OCI-LY1 (cell line): ENCODE measurements around the gene AK2.
"Not testable (repeated sequence)": the region's sequence is repeated elsewhere in the genome, so short reads cannot be mapped to it uniquely, and the experiment has no call there.

Experiments used
- H2AFZ ChIP-seq: fragments of 200-600 bp; sonication (generic), shearing (Covaris generic); 2 replicates; pipeline ENCODE4 v1.6.0; 2014; ENCODE audit warnings: antibody characterized with exemption, mild to moderate bottlenecking, low read length
- H3F3A ChIP-seq: fragments of 200-600 bp; sonication (generic), shearing (Covaris generic); 2 replicates; pipeline ENCODE4 v1.6.0; 2014; ENCODE audit warnings: mild to moderate bottlenecking, antibody characterized with exemption, low read length, moderate library complexity; ENCODE audit not compliant: insufficient read depth
- H3K27ac ChIP-seq: fragments of 200-600 bp; sonication (generic); 2 replicates; pipeline ENCODE4 v1.5.1; 2014; ENCODE audit warnings: low read length, mixed run types, mild to moderate bottlenecking, low read depth; ENCODE audit not compliant: poor library complexity, severe bottlenecking
- H3K27me3 ChIP-seq: fragments of 200-600 bp; sonication (generic); 2 replicates; pipeline ENCODE4 v1.6.0; 2014; ENCODE audit warnings: antibody characterized with exemption, mild to moderate bottlenecking, low read length, moderate library complexity; ENCODE audit not compliant: insufficient read depth
- H3K36me3 ChIP-seq: fragments of 200-600 bp; sonication (generic); 2 replicates; pipeline ENCODE4 v1.6.1; 2014; ENCODE audit warnings: mild to moderate bottlenecking, antibody characterized with exemption, low read length, moderate library complexity, mixed read lengths; ENCODE audit not compliant: insufficient read depth
- H3K4me1 ChIP-seq: fragments of 200-600 bp; sonication (generic); 2 replicates; pipeline ENCODE4 v1.5.1; 2014; ENCODE audit warnings: mild to moderate bottlenecking, low read length, moderate library complexity; ENCODE audit not compliant: insufficient read depth, severe bottlenecking
- H3K4me2 ChIP-seq: fragments of 200-600 bp; sonication (generic), shearing (Covaris generic); 2 replicates; pipeline ENCODE4 v1.6.1; 2014; ENCODE audit warnings: low read length
- H3K4me3 ChIP-seq: fragments of 200-600 bp; sonication (generic); 2 replicates; pipeline ENCODE4 v1.5.1; 2014; ENCODE audit warnings: low read length, low read depth, mild to moderate bottlenecking, mixed read lengths; ENCODE audit not compliant: poor library complexity, severe bottlenecking
- H3K79me2 ChIP-seq: fragments of 200-600 bp; shearing (Covaris generic); 2 replicates; pipeline ENCODE4 v1.6.1; 2016; ENCODE audit warnings: mixed run types, low read length, mixed read lengths; ENCODE audit not compliant: insufficient read depth
- H3K9ac ChIP-seq: fragments of 200-600 bp; sonication (generic), shearing (Covaris generic); 2 replicates; pipeline ENCODE4 v1.6.1; 2014; ENCODE audit warnings: mild to moderate bottlenecking, low read length, mixed read lengths
- H3K9me2 ChIP-seq: fragments of 200-600 bp; sonication (generic), shearing (Covaris generic); 2 replicates; pipeline ENCODE4 v1.6.1; 2014; ENCODE audit warnings: low read depth, mild to moderate bottlenecking, low read length, mixed read lengths
- H3K9me3 ChIP-seq: fragments of 200-600 bp; shearing (Covaris generic); 2 replicates; pipeline ENCODE4 v1.6.1; 2014; ENCODE audit warnings: low read length, mixed read lengths
- H4K20me1 ChIP-seq: fragments of 200-600 bp; sonication (generic), shearing (Covaris generic); 2 replicates; pipeline ENCODE4 v1.6.0; 2016; ENCODE audit warnings: mild to moderate bottlenecking, low read length; ENCODE audit not compliant: insufficient read depth
- EZH2 ChIP-seq: fragments of 200-600 bp; sonication (generic), shearing (Covaris generic); IDR thresholded peaks from 2 replicates; pipeline ENCODE4 v1.8.0; 2017; ENCODE audit warnings: borderline replicate concordance, mixed run types, mild to moderate bottlenecking, antibody characterized with exemption, low read length, moderate library complexity, mixed read lengths
- TF ChIP-seq, protein P1 (sequence below): fragments of 200-600 bp; sonication (generic), shearing (Covaris generic); IDR thresholded peaks from 2 replicates; pipeline ENCODE4 v1.5.1; 2017; ENCODE audit warnings: mild to moderate bottlenecking, antibody characterized with exemption, low read length, moderate library complexity, mixed read lengths

AK2 gene

GRCh38 chr1:33065301-33065700 is 28.6 kb upstream of the AK2 start:
- H3K9me3 ChIP-seq = peaks cover 12% of the 10 kb centered on the region; the same call in 1 of the 2 replicates

DNA sequence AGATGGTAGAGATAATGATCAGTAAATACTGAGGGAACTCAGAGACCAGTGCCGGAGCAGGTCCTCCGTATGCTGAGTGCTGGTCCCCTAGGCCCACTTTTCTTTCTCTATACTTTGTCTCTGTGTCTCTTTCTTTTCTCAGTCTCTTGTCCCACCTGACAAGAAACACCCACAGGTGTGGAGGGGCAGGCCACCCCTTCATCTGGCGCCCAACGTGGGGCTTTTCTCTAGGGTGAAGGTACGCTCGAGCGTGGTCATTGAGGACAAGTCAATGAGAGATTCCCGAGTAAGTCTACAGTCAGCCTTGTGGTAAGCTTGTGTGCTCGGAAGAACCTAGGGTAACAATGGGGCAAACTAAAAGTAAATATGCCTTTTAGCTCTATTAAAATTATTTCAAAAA is 27.6 kb upstream of the AK2 start:
- H3K9me3 ChIP-seq = peaks cover 12% of the 10 kb centered on the region; the same call in 1 of the 2 replicates

More at GRCh38 chr1:33065301-33065700, 28.6 kb upstream of the AK2 start:
- Histone ChIP-seq H3K27me3 (no peaks in the 10 kb centered on the region), H3K4me3 (no peak overlapping the region), H3K4me2 (no peak overlapping the region), H3K27ac (no peak overlapping the region), H3K4me1 (no peaks in the 10 kb centered on the region), H3K36me3 (no peaks in the 10 kb centered on the region), H3K9me2 (no peaks in the 10 kb centered on the region), H4K20me1 (no peaks in the 10 kb centered on the region), H2AFZ (no peak overlapping the region), H3F3A (no peaks in the 10 kb centered on the region), H3K79me2 (no peaks in the 10 kb centered on the region), H3K9ac (no peak overlapping the region)
- TF ChIP-seq, protein P1, sequence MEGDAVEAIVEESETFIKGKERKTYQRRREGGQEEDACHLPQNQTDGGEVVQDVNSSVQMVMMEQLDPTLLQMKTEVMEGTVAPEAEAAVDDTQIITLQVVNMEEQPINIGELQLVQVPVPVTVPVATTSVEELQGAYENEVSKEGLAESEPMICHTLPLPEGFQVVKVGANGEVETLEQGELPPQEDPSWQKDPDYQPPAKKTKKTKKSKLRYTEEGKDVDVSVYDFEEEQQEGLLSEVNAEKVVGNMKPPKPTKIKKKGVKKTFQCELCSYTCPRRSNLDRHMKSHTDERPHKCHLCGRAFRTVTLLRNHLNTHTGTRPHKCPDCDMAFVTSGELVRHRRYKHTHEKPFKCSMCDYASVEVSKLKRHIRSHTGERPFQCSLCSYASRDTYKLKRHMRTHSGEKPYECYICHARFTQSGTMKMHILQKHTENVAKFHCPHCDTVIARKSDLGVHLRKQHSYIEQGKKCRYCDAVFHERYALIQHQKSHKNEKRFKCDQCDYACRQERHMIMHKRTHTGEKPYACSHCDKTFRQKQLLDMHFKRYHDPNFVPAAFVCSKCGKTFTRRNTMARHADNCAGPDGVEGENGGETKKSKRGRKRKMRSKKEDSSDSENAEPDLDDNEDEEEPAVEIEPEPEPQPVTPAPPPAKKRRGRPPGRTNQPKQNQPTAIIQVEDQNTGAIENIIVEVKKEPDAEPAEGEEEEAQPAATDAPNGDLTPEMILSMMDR = no peak

GRCh38 chr1:33061834-33062233 is 25.2 kb upstream of the AK2 start:
- Histone ChIP-seq H3K36me3 (no peaks in the 10 kb centered on the region), H3K9ac (no peak overlapping the region), H2AFZ (no peak overlapping the region), H3K4me1 (peaks cover 7% of the 10 kb centered on the region), H3K27ac (no peak overlapping the region), H4K20me1 (no peaks in the 10 kb centered on the region), H3K4me2 (no peak overlapping the region), H3K79me2 (no peaks in the 10 kb centered on the region), H3K9me2 (no peaks in the 10 kb centered on the region), H3K9me3 (peaks cover 12% of the 10 kb centered on the region; the same call in 1 of the 2 replicates), H3F3A (no peaks in the 10 kb centered on the region), H3K4me3 (no peak overlapping the region), H3K27me3 (no peaks in the 10 kb centered on the region)
- TF ChIP-seq, protein P1 = no peak
- no peak for TF ChIP-seq EZH2

More for the DNA sequence above, 27.6 kb upstream of the AK2 start:
- H3K79me2 ChIP-seq, H3K9me2 ChIP-seq, H4K20me1 ChIP-seq, H3K27ac ChIP-seq, H3K4me3 ChIP-seq, H3K9ac ChIP-seq, H3K36me3 ChIP-seq, H3K27me3 ChIP-seq, H3K4me1 ChIP-seq, H3K4me2 ChIP-seq, H2AFZ ChIP-seq, H3F3A ChIP-seq: not testable (repeated sequence)

GRCh38 chr1:33060579-33061083 is 23.9 kb upstream of the AK2 start:
- H4K20me1 ChIP-seq = no peaks in the 10 kb centered on the region
- H3K4me1 ChIP-seq = peaks cover 7% of the 10 kb centered on the region
- H3F3A ChIP-seq = no peaks in the 10 kb centered on the region
- H3K4me2 ChIP-seq = no peak overlapping the region
- no peak overlapping the region for H2AFZ ChIP-seq
- no peak for TF ChIP-seq EZH2
- TF ChIP-seq, protein P1 = no peak
- H3K9me2 ChIP-seq = no peaks in the 10 kb centered on the region
- no peak overlapping the region for H3K4me3 ChIP-seq
- no peaks in the 10 kb centered on the region for H3K36me3 ChIP-seq
- H3K27me3 ChIP-seq = no peaks in the 10 kb centered on the region
- H3K9ac ChIP-seq = no peak overlapping the region
- H3K9me3 ChIP-seq = peaks cover 12% of the 10 kb centered on the region; the same call in 1 of the 2 replicates
- no peak overlapping the region for H3K27ac ChIP-seq
- H3K79me2 ChIP-seq = no peaks in the 10 kb centered on the region
